Gastrocnemius medialis (tissue), 4 donors: Measurements from ENCODE around the gene KDM3B. TPM values are rescaled to one million over a fixed set of nuclear protein-coding genes. Genes with fewer than 3 reads are reported as not detected.

Experiments
- ATAC-seq, 2 donors: fragments of 150-250 bp; one replicate each; pipeline ENCODE4 v1.9.1; 2016
- DNase-seq, 2 donors: peaks; one replicate each; pipeline ENCODE4 v3.0.0-alpha.2; 2019
- H3K27ac ChIP-seq, 4 donors: fragments of 200-600 bp; sonication (generic); 1 replicate in 1 of 4; 2 replicates in 3 of 4; pipeline ENCODE4 v1.5.1; 2016 to 2018; ENCODE audit warnings: mild to moderate bottlenecking in 2 of 4, moderate library complexity in 1 of 4
- H3K27me3 ChIP-seq, 3 donors: fragments of 200-600 bp; sonication (generic) in 2 of 3; 1 replicate in 1 of 3; 2 replicates in 2 of 3; pipeline versions ENCODE4 v1.5.1 to v1.6.0; 2016 to 2019; ENCODE audit warnings: mild to moderate bottlenecking in 1 of 3, moderate library complexity in 1 of 3
- H3K36me3 ChIP-seq, 2 donors: fragments of 200-600 bp; sonication (generic) in 1 of 2; one replicate each; pipeline ENCODE4 v1.5.1; 2017 to 2018
- H3K4me1 ChIP-seq, 2 donors: fragments of 200-600 bp; sonication (generic) in 1 of 2; one replicate each; pipeline ENCODE4 v1.5.1; 2016 to 2017; ENCODE audit warnings: mild to moderate bottlenecking in 2 of 2
- H3K4me3 ChIP-seq, 4 donors: fragments of 200-600 bp; sonication (generic) in 3 of 4; 1 replicate in 1 of 4; 2 replicates in 3 of 4; pipeline ENCODE4 v1.5.1; 2016 to 2019; ENCODE audit warnings: mild to moderate bottlenecking in 2 of 4
- H3K9me3 ChIP-seq, 3 donors: fragments of 200-600 bp; sonication (generic) in 2 of 3; 1 replicate in 1 of 3; 2 replicates in 2 of 3; pipeline ENCODE4 v1.5.1; 2016 to 2019
- POLR2A ChIP-seq, 2 donors: fragments of 450-650 bp; IDR thresholded peaks; one replicate each; pipeline ENCODE4 v1.6.1; 2017; ENCODE audit warnings: antibody characterized with exemption in 2 of 2, mild to moderate bottlenecking in 2 of 2, moderate library complexity in 2 of 2
- in situ Hi-C, 4 donors: fragments of 200-750 bp; cut with MboI; loops; one replicate each; pipeline versions ENCODE4 v1.15.0 to v1.8.0; 2017; ENCODE audit warnings: low sequenced_read_pairs in 4 of 4
- intact Hi-C: fragments of 100-400 bp; cut with DNase I; formaldehyde crosslinking; loops from one replicate; pipeline ENCODE4 v1.15.1; 2023; ENCODE audit warnings: low total_unique reads
- total RNA-seq, 4 donors: library from RNA; depleted of rRNA; stranded (reverse); fragments of >200 nt; gene quantifications; one replicate each; pipeline versions ENCODE4 v1.1.0 to v1.2.3, GENCODE V29; 2016
- TF ChIP-seq, protein P1 (sequence below), 5 experiments: fragments of 450-650 bp in 3 of 5; fragments of 200-600 bp in 2 of 5; sonication (generic) in 2 of 5; IDR thresholded peaks in 4 of 5; conservative IDR thresholded peaks in 1 of 5; 1 replicate in 4 of 5; 2 replicates in 1 of 5; pipeline ENCODE4 v1.5.1; 2016 to 2019; ENCODE audit warnings: antibody characterized with exemption in 5 of 5, mild to moderate bottlenecking in 3 of 5, moderate library complexity in 3 of 5

The KDM3B gene
- total RNA-seq, 4 donors from 2014 or later = 49.4 to 100 (median 74.2) TPM

GRCh38 chr5:138454121-138454520 lies 101.6 kb downstream of the KDM3B start:
- Histone ChIP-seq H3K27me3 (no peaks in the 10 kb centered on the region), H3K36me3 (no peaks in the 10 kb centered on the region), H3K27ac (no peak overlapping the region), H3K4me3 (no peak overlapping the region), H3K4me1 (peaks cover 0 to 7% of the 10 kb centered on the region in 2 donors), H3K9me3 (no peaks in the 10 kb centered on the region)
- ATAC-seq (no peak), DNase-seq (no peak)
- in situ Hi-C loops = loop anchor here in 1 of 4 donors (5.0 kb wide), 1 partner anchor 48 kb away; no protein-coding TSS in a partner anchor
- TF ChIP-seq, protein P1, sequence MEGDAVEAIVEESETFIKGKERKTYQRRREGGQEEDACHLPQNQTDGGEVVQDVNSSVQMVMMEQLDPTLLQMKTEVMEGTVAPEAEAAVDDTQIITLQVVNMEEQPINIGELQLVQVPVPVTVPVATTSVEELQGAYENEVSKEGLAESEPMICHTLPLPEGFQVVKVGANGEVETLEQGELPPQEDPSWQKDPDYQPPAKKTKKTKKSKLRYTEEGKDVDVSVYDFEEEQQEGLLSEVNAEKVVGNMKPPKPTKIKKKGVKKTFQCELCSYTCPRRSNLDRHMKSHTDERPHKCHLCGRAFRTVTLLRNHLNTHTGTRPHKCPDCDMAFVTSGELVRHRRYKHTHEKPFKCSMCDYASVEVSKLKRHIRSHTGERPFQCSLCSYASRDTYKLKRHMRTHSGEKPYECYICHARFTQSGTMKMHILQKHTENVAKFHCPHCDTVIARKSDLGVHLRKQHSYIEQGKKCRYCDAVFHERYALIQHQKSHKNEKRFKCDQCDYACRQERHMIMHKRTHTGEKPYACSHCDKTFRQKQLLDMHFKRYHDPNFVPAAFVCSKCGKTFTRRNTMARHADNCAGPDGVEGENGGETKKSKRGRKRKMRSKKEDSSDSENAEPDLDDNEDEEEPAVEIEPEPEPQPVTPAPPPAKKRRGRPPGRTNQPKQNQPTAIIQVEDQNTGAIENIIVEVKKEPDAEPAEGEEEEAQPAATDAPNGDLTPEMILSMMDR (IDR thresholded peaks at IDR 0.05 in 4 of 5, conservative IDR thresholded peaks at IDR 0.05 in 1 of 5) = no peak
- TF ChIP-seq POLR2A (IDR thresholded peaks at IDR 0.05) = no peak
- intact Hi-C loops = no loop called here

GRCh38 chr5:138455232-138455930 lies 102.9 kb downstream of the KDM3B start:
- in situ Hi-C loops = no loop called here
- H3K9me3 ChIP-seq = no peaks in the 10 kb centered on the region

DNA sequence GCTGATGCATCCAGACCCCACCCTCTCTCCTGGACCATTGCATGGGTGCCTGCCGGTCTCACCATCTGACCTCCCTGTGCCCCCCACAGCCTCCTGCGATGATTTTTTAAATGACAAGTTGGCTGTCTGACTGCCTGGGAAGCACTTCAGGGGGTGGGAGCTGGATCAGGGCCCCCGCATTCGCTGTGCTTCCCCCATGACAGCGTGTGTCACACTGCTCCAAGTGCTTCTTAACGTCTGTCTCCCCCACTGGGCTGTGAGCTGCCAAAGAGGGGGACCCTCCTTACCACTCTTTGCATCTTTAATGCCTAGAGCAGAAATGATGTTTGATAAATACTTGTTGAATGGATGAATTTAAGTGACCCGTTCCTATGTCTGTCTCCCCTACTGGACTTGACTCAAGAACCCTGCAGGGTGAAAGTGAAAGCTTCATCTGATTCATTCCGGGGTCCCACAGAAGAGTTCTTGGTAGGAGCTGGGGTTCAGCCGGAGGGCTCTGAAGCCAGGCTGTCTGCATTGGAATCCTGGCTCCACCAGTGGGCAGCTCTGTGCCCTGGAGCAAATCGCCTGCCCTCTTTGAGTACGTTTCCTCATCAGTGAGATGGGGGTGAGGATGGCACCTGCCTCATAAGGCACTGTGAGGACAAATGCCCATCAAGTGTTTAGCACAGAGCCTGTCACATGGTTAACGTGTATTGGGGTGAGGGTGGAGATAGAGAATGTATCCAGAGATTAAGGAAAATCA lies 105.2 kb downstream of the KDM3B start:
- no peaks in the 10 kb centered on the region for H3K27me3 ChIP-seq
- intact Hi-C loops (no loop called here), in situ Hi-C loops (no loop called here)
- no peaks in the 10 kb centered on the region for H3K9me3 ChIP-seq
- TF ChIP-seq, protein P1 (IDR thresholded peaks at IDR 0.05 in 4 of 5, conservative IDR thresholded peaks at IDR 0.05 in 1 of 5) = no peak
- TF ChIP-seq POLR2A (IDR thresholded peaks at IDR 0.05) = no peak
- H3K4me1 ChIP-seq = no peaks in the 10 kb centered on the region
- DNase-seq (no peak), ATAC-seq (no peak)
- no peaks in the 10 kb centered on the region for H3K36me3 ChIP-seq
- H3K27ac ChIP-seq = no peak overlapping the region
- H3K4me3 ChIP-seq = no peak overlapping the region

More at GRCh38 chr5:138455232-138455930, 102.9 kb downstream of the KDM3B start:
- Histone ChIP-seq H3K4me1 (no peaks in the 10 kb centered on the region), H3K27ac (no peak overlapping the region), H3K4me3 (no peak overlapping the region), H3K36me3 (no peaks in the 10 kb centered on the region), H3K27me3 (no peaks in the 10 kb centered on the region)
- DNase-seq = no peak
- intact Hi-C loops = no loop called here
- ATAC-seq = no peak
- no peak for TF ChIP-seq POLR2A (IDR thresholded peaks at IDR 0.05)
- TF ChIP-seq, protein P1 (IDR thresholded peaks at IDR 0.05 in 4 of 5, conservative IDR thresholded peaks at IDR 0.05 in 1 of 5) = no peak

DNA sequence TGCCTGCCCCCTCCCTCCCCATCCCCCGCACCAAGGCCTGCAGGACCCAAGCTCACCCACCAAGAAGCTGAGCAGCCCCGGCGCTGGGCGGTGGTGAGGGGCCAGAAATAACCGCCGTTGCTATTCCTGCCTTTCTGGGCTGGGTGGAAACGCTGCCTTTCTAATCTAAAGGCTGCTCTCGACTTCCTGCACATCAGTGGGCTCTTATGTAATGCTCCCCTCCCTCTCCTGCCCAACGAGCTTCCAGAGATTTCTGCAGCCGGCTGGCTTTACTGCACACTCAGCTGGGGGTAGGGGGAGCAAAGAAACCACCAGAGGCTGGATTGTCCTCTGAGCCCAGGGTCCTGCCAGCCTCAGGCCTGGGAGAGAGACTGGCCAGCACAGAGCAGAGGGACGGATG lies 105.9 kb downstream of the KDM3B start:
- Histone ChIP-seq H3K36me3 (no peaks in the 10 kb centered on the region), H3K27ac (no peak overlapping the region), H3K27me3 (no peaks in the 10 kb centered on the region), H3K9me3 (no peaks in the 10 kb centered on the region), H3K4me3 (no peak overlapping the region), H3K4me1 (peaks cover 3 to 4% of the 10 kb centered on the region in 2 donors)
- no peak for DNase-seq
- intact Hi-C loops = no loop called here
- ATAC-seq = no peak
- TF ChIP-seq, protein P1 (IDR thresholded peaks at IDR 0.05 in 4 of 5, conservative IDR thresholded peaks at IDR 0.05 in 1 of 5) = no peak
- TF ChIP-seq POLR2A (IDR thresholded peaks at IDR 0.05) = no peak
- in situ Hi-C loops = no loop called here
